Measurements from ENCODE around the gene U2AF2.

- TF ChIP-seq CTCF (IDR thresholded peaks at IDR 0.05; ENCODE audit: poor library complexity) (no peak), EZH2 (IDR thresholded peaks at IDR 0.05; ENCODE audit: borderline replicate concordance) (no peak), EZH2phosphoT487 (IDR thresholded peaks at IDR 0.05; ENCODE audit: low read depth, severe bottlenecking, unreplicated experiment) (no peak)
Measured at GRCh38 chr19:55723491-55723890, 68.7 kb downstream of the U2AF2 start.

Data from hepatocyte (in vitro differentiated cells).